Peyer's patch (tissue), 4 donors: ENCODE measurements around the gene SRSF4. TPM values are rescaled to one million over a fixed set of nuclear protein-coding genes. Genes with fewer than 3 reads are reported as not detected.
"Not testable (repeated sequence)": the region's sequence is repeated elsewhere in the genome, so short reads cannot be mapped to it uniquely, and the experiment has no call there.

ENCODE experiments used
- DNase-seq, 3 donors: peaks; one replicate each; pipeline ENCODE4 v3.0.0-alpha.2; 2017 to 2019
- H3K27ac ChIP-seq, 4 donors: fragments of 200-600 bp; sonication (generic); one replicate each; pipeline ENCODE4 v1.5.1; 2016 to 2019
- H3K27me3 ChIP-seq, 2 donors: fragments of 200-600 bp; sonication (generic); one replicate each; pipeline ENCODE4 v1.5.1; 2019
- H3K36me3 ChIP-seq, 3 donors: fragments of 200-600 bp; sonication (generic); one replicate each; pipeline ENCODE4 v1.5.1; 2016 to 2019
- H3K4me1 ChIP-seq, 4 donors: fragments of 200-600 bp; sonication (generic); one replicate each; pipeline ENCODE4 v1.5.1; 2016 to 2019
- H3K4me3 ChIP-seq, 4 donors: fragments of 200-600 bp; sonication (generic); 1 replicate in 3 of 4; 2 replicates in 1 of 4; pipeline ENCODE4 v1.5.1; 2016 to 2019; ENCODE audit warnings: mild to moderate bottlenecking in 1 of 4
- H3K9me3 ChIP-seq, 4 donors: fragments of 200-600 bp; sonication (generic); one replicate each; pipeline ENCODE4 v1.5.1; 2016 to 2019; ENCODE audit warnings: mild to moderate bottlenecking in 1 of 4
- CTCF ChIP-seq, 6 experiments: fragments of 450-650 bp in 4 of 6; fragments of 200-600 bp in 2 of 6; sonication (generic) in 1 of 6; IDR thresholded peaks; one replicate each; pipeline ENCODE4 v1.5.1; 2017 to 2019; ENCODE audit warnings: antibody characterized with exemption in 6 of 6, mild to moderate bottlenecking in 3 of 6, moderate library complexity in 1 of 6
- POLR2A ChIP-seq, 2 donors: fragments of 450-650 bp; IDR thresholded peaks; one replicate each; pipeline ENCODE4 v1.5.1; 2017; ENCODE audit warnings: antibody characterized with exemption in 2 of 2, mild to moderate bottlenecking in 2 of 2, moderate library complexity in 2 of 2
- total RNA-seq, 4 donors: library from RNA; depleted of rRNA; stranded (reverse); fragments of >200 nt; gene quantifications; one replicate each; pipeline ENCODE4 v1.1.0, GENCODE V29; 2016

SRSF4 gene
- total RNA-seq, 4 donors from 2014 or later: 62.7 to 153 (median 88.8) TPM

GRCh38 chr1:29157269-29157601 is 24.5 kb downstream of the SRSF4 start:
- H3K36me3 ChIP-seq: peaks cover 0 to 80% (median 0%) of the 10 kb centered on the region in 3 donors
- no peak overlapping the region for H3K4me3 ChIP-seq
- TF ChIP-seq CTCF (IDR thresholded peaks at IDR 0.05): no peak
- no peak for TF ChIP-seq POLR2A (IDR thresholded peaks at IDR 0.05)
- H3K9me3 ChIP-seq: no peaks in the 10 kb centered on the region
- H3K27me3 ChIP-seq: no peaks in the 10 kb centered on the region
- no peak overlapping the region for H3K27ac ChIP-seq
- DNase-seq: no peak
- peaks cover 0 to 16% (median 0%) of the 10 kb centered on the region in 4 donors for H3K4me1 ChIP-seq

- H3K27me3 ChIP-seq: no peaks in the 10 kb centered on the region
- H3K27ac ChIP-seq: peak overlapping the region in 1 of 4 donors; percentile 34
- H3K36me3 ChIP-seq: peaks cover 0 to 86% (median 0%) of the 10 kb centered on the region in 3 donors
- no peaks in the 10 kb centered on the region for H3K9me3 ChIP-seq
- no peak for TF ChIP-seq CTCF (IDR thresholded peaks at IDR 0.05)
- TF ChIP-seq POLR2A (IDR thresholded peaks at IDR 0.05): no peak
- DNase-seq: no peak
- H3K4me1 ChIP-seq: peaks cover 0 to 11% (median 0%) of the 10 kb centered on the region in 4 donors
- no peak overlapping the region for H3K4me3 ChIP-seq
Observed at GRCh38 chr1:29156543-29157268, 25.0 kb downstream of the SRSF4 start.

GRCh38 chr1:29152046-29152805 is 29.5 kb downstream of the SRSF4 start:
- peaks cover 0 to 97% (median 0%) of the 10 kb centered on the region in 3 donors for H3K36me3 ChIP-seq
- peaks cover 0 to 7% (median 0%) of the 10 kb centered on the region in 4 donors for H3K4me1 ChIP-seq
- no peak overlapping the region for H3K27ac ChIP-seq
- DNase-seq: no peak
- no peak overlapping the region for H3K4me3 ChIP-seq
- H3K27me3 ChIP-seq: no peaks in the 10 kb centered on the region
- no peak for TF ChIP-seq CTCF (IDR thresholded peaks at IDR 0.05)
- no peak for TF ChIP-seq POLR2A (IDR thresholded peaks at IDR 0.05)
- no peaks in the 10 kb centered on the region for H3K9me3 ChIP-seq

GRCh38 chr1:29150346-29150745 is 31.4 kb downstream of the SRSF4 start:
- not testable (repeated sequence) for H3K27ac ChIP-seq, H3K4me3 ChIP-seq, H3K27me3 ChIP-seq, H3K9me3 ChIP-seq, DNase-seq
- peaks cover 0 to 95% (median 0%) of the 10 kb centered on the region in 3 donors for H3K36me3 ChIP-seq
- H3K4me1 ChIP-seq: peaks cover 0 to 10% (median 0%) of the 10 kb centered on the region in 4 donors

- Histone ChIP-seq H3K27ac (no peak overlapping the region), H3K9me3 (no peaks in the 10 kb centered on the region), H3K4me1 (peaks cover 0 to 10% (median 0%) of the 10 kb centered on the region in 4 donors), H3K36me3 (peaks cover 0 to 83% (median 0%) of the 10 kb centered on the region in 3 donors), H3K4me3 (no peak overlapping the region), H3K27me3 (no peaks in the 10 kb centered on the region)
- DNase-seq: no peak
- TF ChIP-seq POLR2A (IDR thresholded peaks at IDR 0.05): no peak
- TF ChIP-seq CTCF (IDR thresholded peaks at IDR 0.05): no peak
Observed at GRCh38 chr1:29148656-29149491, 32.8 kb downstream of the SRSF4 start.
